ENCODE measurements around the gene SYTL3.
A peak's percentile ranks its signal among the peaks of the same experiment; 100 is the strongest.
"Not testable (repeated sequence)": the region's sequence is repeated elsewhere in the genome, so short reads cannot be mapped to it uniquely, and the experiment has no call there.

Gene SYTL3

GRCh38 chr6:158655569-158656450, 6.0 kb downstream of the SYTL3 start:
- Histone ChIP-seq H3K36me3 (ENCODE audit: control insufficient read depth in 4 of 4, insufficient read depth in 4 of 4, low read length in 3 of 4) (no peaks in the 10 kb centered on the region), H3K4me3 (ENCODE audit: control insufficient read depth in 1 of 7, extremely low read depth in 1 of 7, insufficient read depth in 4 of 7, low read depth in 2 of 7, low read length in 6 of 7) (no peak overlapping the region), H3K4me1 (ENCODE audit: control extremely low read depth in 1 of 4, control insufficient read depth in 4 of 4, insufficient read depth in 4 of 4, low read length in 3 of 4) (peaks cover 8 to 36% (median 26%) of the 10 kb centered on the region in 4 experiments), H3K27me3 (replicated peaks in 2 of 5; ENCODE audit: control insufficient read depth in 4 of 5, insufficient read depth in 5 of 5, low read length in 4 of 5) (peaks cover 0 to 8% (median 5%) of the 10 kb centered on the region in 5 experiments), H3K27ac (ENCODE audit: insufficient read depth in 1 of 2, low read depth in 1 of 2, low read length in 2 of 2, poor library complexity in 1 of 2, severe bottlenecking in 2 of 2) (no peak overlapping the region), H3K9me3 (ENCODE audit: control extremely low read depth in 1 of 5, control insufficient read depth in 4 of 5, insufficient read depth in 2 of 5, low read depth in 1 of 5, low read length in 4 of 5) (no peaks in the 10 kb centered on the region)
- no peak for DNase-seq
- CTCF ChIA-PET, result interaction anchor here (0.8 to 1.1 kb wide), 2 partner anchors 17 to 36 kb away, joined by 3 to 4 read pairs; no protein-coding TSS in a partner anchor
- 94% methylated on average over 18 of the region's 22 CpGs for WGBS (ENCODE audit: insufficient coverage)
- POLR2A ChIA-PET, result no interaction called here

GRCh38 chr6:158656986-158657385, 7.1 kb downstream of the SYTL3 start:
- POLR2A ChIA-PET; H3K4me3 ChIP-seq (ENCODE audit: control insufficient read depth in 1 of 7, extremely low read depth in 1 of 7, insufficient read depth in 4 of 7, low read depth in 2 of 7, low read length in 6 of 7); H3K9me3 ChIP-seq (ENCODE audit: control extremely low read depth in 1 of 5, control insufficient read depth in 4 of 5, insufficient read depth in 2 of 5, low read depth in 1 of 5, low read length in 4 of 5); DNase-seq; H3K27ac ChIP-seq (ENCODE audit: insufficient read depth in 1 of 2, low read depth in 1 of 2, low read length in 2 of 2, poor library complexity in 1 of 2, severe bottlenecking in 2 of 2); H3K27me3 ChIP-seq (replicated peaks in 2 of 5; ENCODE audit: control insufficient read depth in 4 of 5, insufficient read depth in 5 of 5, low read length in 4 of 5); H3K36me3 ChIP-seq (ENCODE audit: control insufficient read depth in 4 of 4, insufficient read depth in 4 of 4, low read length in 3 of 4); CTCF ChIA-PET: not testable (repeated sequence)
- WGBS (ENCODE audit: insufficient coverage), result 96% methylated on average over 4 of the region's 9 CpGs
- peaks cover 8 to 38% (median 27%) of the 10 kb centered on the region in 4 experiments for H3K4me1 ChIP-seq (ENCODE audit: control extremely low read depth in 1 of 4, control insufficient read depth in 4 of 4, insufficient read depth in 4 of 4, low read length in 3 of 4)

- Histone ChIP-seq H3K27me3 (replicated peaks in 2 of 5; ENCODE audit: control insufficient read depth in 4 of 5, insufficient read depth in 5 of 5, low read length in 4 of 5) (peaks cover 0 to 8% (median 7%) of the 10 kb centered on the region in 5 experiments), H3K9me3 (ENCODE audit: control extremely low read depth in 1 of 5, control insufficient read depth in 4 of 5, insufficient read depth in 2 of 5, low read depth in 1 of 5, low read length in 4 of 5) (no peaks in the 10 kb centered on the region), H3K4me3 (ENCODE audit: control insufficient read depth in 1 of 7, extremely low read depth in 1 of 7, insufficient read depth in 4 of 7, low read depth in 2 of 7, low read length in 6 of 7) (no peak overlapping the region), H3K36me3 (ENCODE audit: control insufficient read depth in 4 of 4, insufficient read depth in 4 of 4, low read length in 3 of 4) (no peaks in the 10 kb centered on the region), H3K4me1 (ENCODE audit: control extremely low read depth in 1 of 4, control insufficient read depth in 4 of 4, insufficient read depth in 4 of 4, low read length in 3 of 4) (peaks cover 9 to 42% (median 30%) of the 10 kb centered on the region in 4 experiments), H3K27ac (ENCODE audit: insufficient read depth in 1 of 2, low read depth in 1 of 2, low read length in 2 of 2, poor library complexity in 1 of 2, severe bottlenecking in 2 of 2) (no peak overlapping the region)
- CTCF ChIA-PET, result interaction anchor here (0.5 to 10.2 kb wide), 16 partner anchors 10 to 333 kb away, joined by 3 to 168 read pairs (median 6); partner anchors contain the start of genes DYNLT1 and SYTL3
- POLR2A ChIA-PET, result interaction anchor here (0.8 kb wide), 1 partner anchor 31 kb away, joined by 4 read pairs; no protein-coding TSS in a partner anchor
- DNase-seq, result peak in 2 of 3 donors; percentile 51 to 57
- WGBS (ENCODE audit: insufficient coverage), result 29% methylated on average over 10 of the region's 10 CpGs
These were observed 10.5 kb downstream of the SYTL3 start for GRCh38 chr6:158660333-158660754.

- peaks cover 11 to 38% (median 26%) of the 10 kb centered on the region in 4 experiments for H3K4me1 ChIP-seq (ENCODE audit: control extremely low read depth in 1 of 4, control insufficient read depth in 4 of 4, insufficient read depth in 4 of 4, low read length in 3 of 4)
- no peaks in the 10 kb centered on the region for H3K36me3 ChIP-seq (ENCODE audit: control insufficient read depth in 4 of 4, insufficient read depth in 4 of 4, low read length in 3 of 4)
- no peak for DNase-seq
- 90% methylated on average over 1 of the region's 3 CpGs for WGBS (ENCODE audit: insufficient coverage)
- ChIA-PET POLR2A (no interaction called here), CTCF (interaction anchor here (1.1 to 10.2 kb wide), 12 partner anchors 8 to 448 kb away, joined by 3 to 168 read pairs (median 10); partner anchors contain the start of genes DYNLT1 and SYTL3)
- no peaks in the 10 kb centered on the region for H3K9me3 ChIP-seq (ENCODE audit: control extremely low read depth in 1 of 5, control insufficient read depth in 4 of 5, insufficient read depth in 2 of 5, low read depth in 1 of 5, low read length in 4 of 5)
- H3K27me3 ChIP-seq (replicated peaks in 2 of 5; ENCODE audit: control insufficient read depth in 4 of 5, insufficient read depth in 5 of 5, low read length in 4 of 5), result peaks cover 0 to 2% (median 0%) of the 10 kb centered on the region in 5 experiments
- no peak overlapping the region for H3K27ac ChIP-seq (ENCODE audit: insufficient read depth in 1 of 2, low read depth in 1 of 2, low read length in 2 of 2, poor library complexity in 1 of 2, severe bottlenecking in 2 of 2)
- H3K4me3 ChIP-seq (ENCODE audit: control insufficient read depth in 1 of 7, extremely low read depth in 1 of 7, insufficient read depth in 4 of 7, low read depth in 2 of 7, low read length in 6 of 7), result no peak overlapping the region
These were observed 11.4 kb downstream of the SYTL3 start for GRCh38 chr6:158661156-158661685.

GRCh38 chr6:158662607-158662953, 12.7 kb downstream of the SYTL3 start:
- H3K4me3 ChIP-seq (ENCODE audit: control insufficient read depth in 1 of 7, extremely low read depth in 1 of 7, insufficient read depth in 4 of 7, low read depth in 2 of 7, low read length in 6 of 7), result peak overlapping the region in 4 of 7 experiments; percentile 6 to 65 (median 32)

GRCh38 chr6:158662954-158663624, 13.2 kb downstream of the SYTL3 start:
- CTCF ChIA-PET, result interaction anchor here (0.6 to 10.2 kb wide), 15 partner anchors 10 to 458 kb away, joined by 3 to 168 read pairs (median 3); partner anchors contain the start of genes DYNLT1 and SYTL3
- Histone ChIP-seq H3K9me3 (ENCODE audit: control extremely low read depth in 1 of 5, control insufficient read depth in 4 of 5, insufficient read depth in 2 of 5, low read depth in 1 of 5, low read length in 4 of 5) (no peaks in the 10 kb centered on the region), H3K36me3 (ENCODE audit: control insufficient read depth in 4 of 4, insufficient read depth in 4 of 4, low read length in 3 of 4) (no peaks in the 10 kb centered on the region), H3K4me3 (ENCODE audit: control insufficient read depth in 1 of 7, extremely low read depth in 1 of 7, insufficient read depth in 4 of 7, low read depth in 2 of 7, low read length in 6 of 7) (peak overlapping the region in 5 of 7 experiments; percentile 6 to 65 (median 28)), H3K27me3 (replicated peaks in 2 of 5; ENCODE audit: control insufficient read depth in 4 of 5, insufficient read depth in 5 of 5, low read length in 4 of 5) (peaks cover 0 to 2% (median 0%) of the 10 kb centered on the region in 5 experiments), H3K4me1 (ENCODE audit: control extremely low read depth in 1 of 4, control insufficient read depth in 4 of 4, insufficient read depth in 4 of 4, low read length in 3 of 4) (peaks cover 18 to 57% (median 41%) of the 10 kb centered on the region in 4 experiments), H3K27ac (ENCODE audit: insufficient read depth in 1 of 2, low read depth in 1 of 2, low read length in 2 of 2, poor library complexity in 1 of 2, severe bottlenecking in 2 of 2) (peak overlapping the region in 1 of 2 experiments; percentile 6)
- POLR2A ChIA-PET, result interaction anchor here (1.4 kb wide), 1 partner anchor 23 kb away, joined by 4 read pairs; no protein-coding TSS in a partner anchor
- WGBS (ENCODE audit: insufficient coverage), result 16% methylated on average over 12 of the region's 27 CpGs
- DNase-seq, result peak in 2 of 3 donors; percentile 63 to 94

More at GRCh38 chr6:158662607-158662953, 12.7 kb downstream of the SYTL3 start:
- peaks cover 0 to 2% (median 0%) of the 10 kb centered on the region in 5 experiments for H3K27me3 ChIP-seq (replicated peaks in 2 of 5; ENCODE audit: control insufficient read depth in 4 of 5, insufficient read depth in 5 of 5, low read length in 4 of 5)
- peaks cover 15 to 52% (median 38%) of the 10 kb centered on the region in 4 experiments for H3K4me1 ChIP-seq (ENCODE audit: control extremely low read depth in 1 of 4, control insufficient read depth in 4 of 4, insufficient read depth in 4 of 4, low read length in 3 of 4)
- peak in 1 of 3 donors; percentile 90 for DNase-seq
- POLR2A ChIA-PET, result interaction anchor here (1.4 kb wide), 1 partner anchor 24 kb away, joined by 4 read pairs; no protein-coding TSS in a partner anchor
- 0% methylated on average over 1 of the region's 3 CpGs for WGBS (ENCODE audit: insufficient coverage)
- no peaks in the 10 kb centered on the region for H3K9me3 ChIP-seq (ENCODE audit: control extremely low read depth in 1 of 5, control insufficient read depth in 4 of 5, insufficient read depth in 2 of 5, low read depth in 1 of 5, low read length in 4 of 5)
- no peak overlapping the region for H3K27ac ChIP-seq (ENCODE audit: insufficient read depth in 1 of 2, low read depth in 1 of 2, low read length in 2 of 2, poor library complexity in 1 of 2, severe bottlenecking in 2 of 2)
- CTCF ChIA-PET, result interaction anchor here (0.6 to 10.2 kb wide), 17 partner anchors 9 to 447 kb away, joined by 3 to 168 read pairs (median 3); partner anchors contain the start of genes DYNLT1 and SYTL3
- no peaks in the 10 kb centered on the region for H3K36me3 ChIP-seq (ENCODE audit: control insufficient read depth in 4 of 4, insufficient read depth in 4 of 4, low read length in 3 of 4)
